ENCODE measurements around the gene PTPRK.

Gene PTPRK

DNA sequence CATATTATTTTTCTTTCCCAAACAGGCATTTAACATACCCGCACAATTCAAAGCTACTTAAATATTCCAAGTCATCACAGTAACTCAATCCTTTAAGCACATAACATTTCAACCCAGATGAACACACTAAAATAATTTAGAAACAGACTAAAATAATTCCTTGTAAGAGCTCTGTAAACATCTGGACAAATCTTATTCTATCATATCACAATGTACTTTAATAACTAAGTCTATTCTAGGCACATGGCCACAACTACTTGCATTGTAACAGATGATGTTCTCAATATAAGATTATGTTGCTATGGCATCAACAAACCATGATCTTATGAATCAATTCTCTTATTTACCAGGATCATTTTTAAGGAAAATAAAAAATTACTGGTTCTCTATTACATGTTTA is 496.4 kb downstream of the PTPRK start:
- Histone ChIP-seq H3K9me3 (replicated peaks; ENCODE audit: low read length) (no peaks in the 10 kb centered on the region), H3K4me2 (ENCODE audit: low read length) (no peak overlapping the region), H3K4me3 (ENCODE audit: low read length) (no peak overlapping the region), H3K36me3 (ENCODE audit: insufficient read depth, low read length) (no peaks in the 10 kb centered on the region), H3K4me1 (ENCODE audit: control insufficient read depth, insufficient read depth, low read length) (no peaks in the 10 kb centered on the region), H3K27me3 (ENCODE audit: control insufficient read depth, insufficient read depth, low read length) (no peaks in the 10 kb centered on the region), H3K9ac (ENCODE audit: low read depth, low read length) (no peak overlapping the region)

DNA sequence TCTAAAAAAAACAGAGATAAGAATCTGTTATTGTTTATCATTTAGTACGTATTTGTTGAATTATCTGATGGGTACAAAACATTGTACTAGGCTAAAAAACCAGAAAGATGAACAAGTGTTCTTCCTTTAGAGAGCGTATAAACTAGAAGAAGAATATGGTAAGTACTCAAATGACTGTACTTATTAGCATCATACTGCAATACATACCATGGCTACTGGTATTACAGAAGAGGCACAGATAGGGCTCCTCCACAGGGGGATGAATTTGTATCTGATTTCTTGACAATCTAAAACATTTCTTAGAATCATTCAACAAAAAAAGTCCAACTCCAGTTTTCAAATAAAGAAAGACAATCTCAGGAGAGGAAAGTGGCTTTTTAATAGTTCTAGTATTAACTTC is 501.6 kb downstream of the PTPRK start:
- Histone ChIP-seq H3K4me2 (ENCODE audit: low read length) (no peak overlapping the region), H3K4me3 (ENCODE audit: low read length) (no peak overlapping the region), H3K9me3 (replicated peaks; ENCODE audit: low read length) (no peaks in the 10 kb centered on the region), H3K9ac (ENCODE audit: low read depth, low read length) (no peak overlapping the region), H3K4me1 (ENCODE audit: control insufficient read depth, insufficient read depth, low read length) (no peaks in the 10 kb centered on the region), H3K27me3 (ENCODE audit: control insufficient read depth, insufficient read depth, low read length) (no peaks in the 10 kb centered on the region), H3K36me3 (ENCODE audit: insufficient read depth, low read length) (no peaks in the 10 kb centered on the region)

DNA sequence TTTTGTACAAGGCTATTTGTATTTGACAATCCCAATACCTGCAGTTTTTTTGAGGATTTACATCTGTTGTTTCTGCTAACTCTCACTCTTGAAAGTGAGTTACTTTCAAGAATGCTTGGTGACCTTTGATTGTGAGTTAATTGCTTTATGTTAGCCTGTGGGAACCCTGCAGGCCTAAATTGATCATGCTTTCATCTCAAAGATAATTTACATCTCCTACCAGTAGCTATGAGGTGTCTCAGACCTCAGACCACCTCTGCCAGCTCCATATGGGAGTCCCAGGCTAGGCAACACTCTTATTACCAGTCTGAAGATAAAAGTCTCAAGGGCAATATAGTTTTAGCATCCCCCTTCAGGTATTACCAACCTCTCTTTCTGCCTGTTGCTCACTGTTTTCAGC is 503.1 kb downstream of the PTPRK start:
- Histone ChIP-seq H3K4me1 (ENCODE audit: control insufficient read depth, insufficient read depth, low read length) (no peaks in the 10 kb centered on the region), H3K4me2 (ENCODE audit: low read length) (no peak overlapping the region), H3K9ac (ENCODE audit: low read depth, low read length) (no peak overlapping the region), H3K4me3 (ENCODE audit: low read length) (no peak overlapping the region), H3K9me3 (replicated peaks; ENCODE audit: low read length) (no peaks in the 10 kb centered on the region), H3K27me3 (ENCODE audit: control insufficient read depth, insufficient read depth, low read length) (no peaks in the 10 kb centered on the region), H3K36me3 (ENCODE audit: insufficient read depth, low read length) (no peaks in the 10 kb centered on the region)

DNA sequence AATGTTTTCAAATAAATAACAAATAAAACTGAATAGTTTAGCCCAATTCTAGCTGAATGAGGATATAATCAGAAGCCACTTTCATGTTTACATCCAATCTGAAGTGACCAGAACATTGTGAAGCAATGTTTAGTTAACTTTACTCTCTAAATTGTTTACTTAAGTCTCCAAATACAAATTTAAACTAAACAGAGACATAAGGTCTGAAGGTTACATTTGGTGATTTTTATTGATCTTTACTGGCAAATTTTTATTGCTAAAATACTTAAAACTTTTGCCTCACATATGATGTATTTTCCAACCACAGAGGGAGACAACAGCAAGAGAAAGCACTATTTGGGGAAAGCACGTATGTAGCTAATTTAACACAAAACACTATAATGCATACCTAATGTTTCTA is 512.7 kb downstream of the PTPRK start:
- H3K36me3 ChIP-seq (ENCODE audit: insufficient read depth, low read length), result peaks cover 7% of the 10 kb centered on the region
- no peak overlapping the region for H3K4me2 ChIP-seq (ENCODE audit: low read length)
- H3K9me3 ChIP-seq (replicated peaks; ENCODE audit: low read length), result no peaks in the 10 kb centered on the region
- H3K27me3 ChIP-seq (ENCODE audit: control insufficient read depth, insufficient read depth, low read length), result no peaks in the 10 kb centered on the region
- H3K4me1 ChIP-seq (ENCODE audit: control insufficient read depth, insufficient read depth, low read length), result no peaks in the 10 kb centered on the region
- no peak overlapping the region for H3K4me3 ChIP-seq (ENCODE audit: low read length)
- no peak overlapping the region for H3K9ac ChIP-seq (ENCODE audit: low read depth, low read length)

DNA sequence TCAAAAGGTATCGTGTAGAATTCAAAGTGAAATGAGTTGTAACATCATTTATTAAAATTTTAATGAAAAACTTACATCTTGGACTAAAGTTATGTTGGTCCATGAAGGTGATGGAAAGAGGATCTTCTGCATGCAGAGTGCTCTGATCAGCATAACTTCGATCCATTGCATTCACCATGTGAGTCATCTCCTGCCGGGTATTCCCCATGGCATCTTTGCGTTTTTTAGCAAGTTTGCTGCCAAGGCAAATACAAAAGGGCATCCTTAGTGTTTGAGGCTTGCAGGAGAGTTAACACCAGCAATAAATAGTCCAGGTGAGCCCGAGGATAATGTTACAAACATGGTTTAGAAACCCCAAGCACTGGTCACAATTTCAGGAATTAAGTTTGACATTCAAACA is 515.4 kb downstream of the PTPRK start:
- Histone ChIP-seq H3K36me3 (ENCODE audit: insufficient read depth, low read length) (peaks cover 7% of the 10 kb centered on the region), H3K9ac (ENCODE audit: low read depth, low read length) (no peak overlapping the region), H3K4me1 (ENCODE audit: control insufficient read depth, insufficient read depth, low read length) (no peaks in the 10 kb centered on the region), H3K4me3 (ENCODE audit: low read length) (no peak overlapping the region), H3K4me2 (ENCODE audit: low read length) (no peak overlapping the region), H3K9me3 (replicated peaks; ENCODE audit: low read length) (no peaks in the 10 kb centered on the region), H3K27me3 (ENCODE audit: control insufficient read depth, insufficient read depth, low read length) (no peaks in the 10 kb centered on the region)

DNA sequence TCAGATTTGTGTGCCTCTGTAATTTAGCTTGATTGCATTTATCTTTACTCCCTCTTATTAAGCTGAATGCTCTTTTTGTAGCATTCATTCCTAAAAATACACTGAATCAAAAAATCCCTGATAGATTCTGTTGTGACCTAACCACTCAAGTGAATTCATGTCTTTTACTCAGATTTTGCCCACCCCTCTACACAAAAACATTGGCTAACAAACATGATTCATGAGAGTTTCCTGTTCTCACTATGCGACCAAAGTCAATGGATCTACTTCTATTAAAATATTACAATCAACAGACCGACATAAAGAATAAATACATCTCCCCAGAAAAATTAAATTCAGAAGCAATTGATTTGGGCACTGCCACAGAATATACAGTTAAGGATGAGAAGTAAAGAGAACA is 520.0 kb downstream of the PTPRK start:
- Histone ChIP-seq H3K4me2 (ENCODE audit: low read length) (no peak overlapping the region), H3K9ac (ENCODE audit: low read depth, low read length) (no peak overlapping the region), H3K36me3 (ENCODE audit: insufficient read depth, low read length) (peaks cover 7% of the 10 kb centered on the region), H3K4me1 (ENCODE audit: control insufficient read depth, insufficient read depth, low read length) (no peaks in the 10 kb centered on the region), H3K9me3 (replicated peaks; ENCODE audit: low read length) (no peaks in the 10 kb centered on the region), H3K4me3 (ENCODE audit: low read length) (no peak overlapping the region), H3K27me3 (ENCODE audit: control insufficient read depth, insufficient read depth, low read length) (no peaks in the 10 kb centered on the region)

DNA sequence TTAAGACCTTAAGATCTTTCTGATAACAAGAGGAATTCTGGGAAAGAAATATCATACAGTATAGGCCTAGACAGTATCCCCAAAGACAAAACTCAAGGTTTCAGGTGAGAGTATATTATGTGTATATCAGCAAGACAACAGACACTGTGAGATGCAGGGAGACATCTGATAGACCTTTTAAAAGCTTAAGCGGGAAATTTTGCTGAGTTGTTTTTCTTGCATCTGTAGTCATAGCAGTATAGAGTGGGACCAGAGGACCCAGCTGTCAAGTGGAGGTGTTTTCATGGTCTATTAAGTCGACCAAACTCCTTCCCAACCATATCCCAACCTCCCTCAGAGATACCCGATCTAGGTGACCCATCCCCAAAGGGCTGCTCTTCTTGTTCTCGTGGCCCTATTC is 521.4 kb downstream of the PTPRK start:
- no peak overlapping the region for H3K4me2 ChIP-seq (ENCODE audit: low read length)
- no peaks in the 10 kb centered on the region for H3K36me3 ChIP-seq (ENCODE audit: insufficient read depth, low read length)
- H3K27me3 ChIP-seq (ENCODE audit: control insufficient read depth, insufficient read depth, low read length), result no peaks in the 10 kb centered on the region
- H3K9ac ChIP-seq (ENCODE audit: low read depth, low read length), result no peak overlapping the region
- no peak overlapping the region for H3K4me3 ChIP-seq (ENCODE audit: low read length)
- no peaks in the 10 kb centered on the region for H3K4me1 ChIP-seq (ENCODE audit: control insufficient read depth, insufficient read depth, low read length)
- no peaks in the 10 kb centered on the region for H3K9me3 ChIP-seq (replicated peaks; ENCODE audit: low read length)

DNA sequence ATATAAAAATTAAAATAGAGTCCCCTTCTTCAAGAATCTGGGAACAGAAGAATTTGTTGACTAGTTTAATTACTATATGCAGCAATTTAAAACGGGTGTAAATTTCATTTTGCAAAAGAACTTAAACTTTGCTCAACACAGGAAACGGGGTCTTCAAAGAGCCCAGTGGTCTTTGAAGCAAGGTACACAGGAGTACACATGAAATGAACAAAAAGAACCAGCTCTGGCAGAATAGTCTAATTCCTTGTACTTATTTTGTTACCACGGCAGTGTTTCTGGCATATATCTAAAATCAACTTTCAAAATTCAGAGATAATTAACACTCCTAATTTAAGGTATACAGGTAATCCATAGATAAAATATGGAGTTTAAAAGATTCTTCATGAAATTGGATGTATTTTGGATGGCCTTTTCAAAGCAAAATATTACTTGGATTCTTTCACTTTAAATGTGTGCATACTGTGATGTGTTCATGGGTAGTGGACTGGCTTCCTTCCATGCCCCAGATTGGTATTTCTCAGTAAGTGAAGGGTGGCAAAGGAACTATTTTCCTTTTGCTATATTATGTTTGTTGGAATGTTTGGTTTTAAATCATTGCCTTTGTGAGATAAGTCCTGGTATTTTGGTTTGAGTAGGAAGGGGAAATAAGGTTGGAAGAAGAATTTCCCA is 522.8 kb downstream of the PTPRK start:
- Histone ChIP-seq H3K27me3 (ENCODE audit: control insufficient read depth, insufficient read depth, low read length) (no peaks in the 10 kb centered on the region), H3K9ac (ENCODE audit: low read depth, low read length) (no peak overlapping the region)

DNA sequence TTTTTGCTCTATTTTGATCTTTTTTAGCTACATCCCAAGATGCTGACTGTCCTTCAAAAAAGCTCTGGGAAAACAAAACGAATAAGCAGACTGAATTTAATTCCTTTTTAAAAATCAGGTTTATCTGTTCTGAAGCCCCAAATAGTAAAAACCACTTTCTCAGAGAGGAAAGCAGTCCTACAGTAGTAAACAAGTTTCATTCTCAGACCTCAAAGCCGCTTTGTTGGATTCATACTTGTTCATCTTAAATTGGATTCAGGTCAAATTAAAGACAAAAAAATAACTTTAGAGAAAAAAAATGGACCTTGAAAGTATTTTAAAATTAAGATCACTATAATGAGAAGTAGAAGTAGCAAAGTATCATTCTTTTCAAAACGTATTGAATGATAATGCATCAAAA is 523.5 kb downstream of the PTPRK start:
- Histone ChIP-seq H3K9me3 (replicated peaks; ENCODE audit: low read length) (no peaks in the 10 kb centered on the region), H3K4me3 (ENCODE audit: low read length) (no peak overlapping the region), H3K4me1 (ENCODE audit: control insufficient read depth, insufficient read depth, low read length) (no peaks in the 10 kb centered on the region), H3K27me3 (ENCODE audit: control insufficient read depth, insufficient read depth, low read length) (no peaks in the 10 kb centered on the region), H3K36me3 (ENCODE audit: insufficient read depth, low read length) (no peaks in the 10 kb centered on the region), H3K9ac (ENCODE audit: low read depth, low read length) (no peak overlapping the region), H3K4me2 (ENCODE audit: low read length) (no peak overlapping the region)

More for the DNA sequence above, 522.8 kb downstream of the PTPRK start:
- Histone ChIP-seq H3K36me3 (ENCODE audit: insufficient read depth, low read length) (no peaks in the 10 kb centered on the region), H3K9me3 (replicated peaks; ENCODE audit: low read length) (no peaks in the 10 kb centered on the region), H3K4me2 (ENCODE audit: low read length) (no peak overlapping the region), H3K4me1 (ENCODE audit: control insufficient read depth, insufficient read depth, low read length) (no peaks in the 10 kb centered on the region), H3K4me3 (ENCODE audit: low read length) (no peak overlapping the region)

DNA sequence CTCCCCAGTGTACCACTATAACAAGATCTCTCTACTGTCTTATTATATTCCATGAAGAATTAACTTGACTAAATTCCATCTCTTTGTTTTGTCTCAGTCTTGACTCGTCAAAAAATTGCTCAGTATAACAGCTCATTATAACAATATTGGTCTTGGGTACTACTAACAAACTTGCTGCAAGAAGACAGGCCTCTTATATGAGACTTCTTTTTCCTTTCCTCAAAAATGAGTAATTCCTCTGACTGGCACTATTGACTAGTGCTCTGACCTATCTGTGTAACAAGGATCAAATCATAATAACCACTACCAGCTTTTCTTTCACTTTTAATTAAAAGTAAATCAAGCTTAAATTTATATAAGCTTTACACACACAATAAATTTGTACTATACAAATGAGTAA is 528.3 kb downstream of the PTPRK start:
- Histone ChIP-seq H3K4me1 (ENCODE audit: control insufficient read depth, insufficient read depth, low read length) (no peaks in the 10 kb centered on the region), H3K4me2 (ENCODE audit: low read length) (no peak overlapping the region), H3K9ac (ENCODE audit: low read depth, low read length) (no peak overlapping the region), H3K9me3 (replicated peaks; ENCODE audit: low read length) (no peaks in the 10 kb centered on the region), H3K27me3 (ENCODE audit: control insufficient read depth, insufficient read depth, low read length) (no peaks in the 10 kb centered on the region), H3K36me3 (ENCODE audit: insufficient read depth, low read length) (peaks cover 2% of the 10 kb centered on the region), H3K4me3 (ENCODE audit: low read length) (no peak overlapping the region)

DNA sequence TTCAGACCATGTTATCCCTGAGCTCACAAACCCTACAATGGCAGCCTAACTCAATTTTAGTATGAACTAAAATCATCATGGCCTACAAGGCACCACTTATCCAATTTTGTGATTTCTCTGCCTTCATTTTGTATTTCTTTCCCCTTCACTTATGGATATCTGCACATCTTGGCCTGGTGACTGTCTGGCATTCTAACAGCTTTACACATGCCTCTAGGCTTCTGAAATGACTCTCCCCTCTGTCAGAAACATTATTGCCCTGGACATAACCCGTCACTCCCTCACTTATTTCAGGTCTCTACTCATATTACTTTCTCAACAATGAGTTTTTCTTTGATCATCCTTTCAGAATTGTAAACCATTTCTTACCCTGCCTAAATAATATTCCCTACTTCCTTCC is 530.3 kb downstream of the PTPRK start:
- Histone ChIP-seq H3K4me1 (ENCODE audit: control insufficient read depth, insufficient read depth, low read length) (no peaks in the 10 kb centered on the region), H3K9me3 (replicated peaks; ENCODE audit: low read length) (no peaks in the 10 kb centered on the region), H3K27me3 (ENCODE audit: control insufficient read depth, insufficient read depth, low read length) (no peaks in the 10 kb centered on the region), H3K9ac (ENCODE audit: low read depth, low read length) (no peak overlapping the region), H3K4me3 (ENCODE audit: low read length) (no peak overlapping the region), H3K4me2 (ENCODE audit: low read length) (no peak overlapping the region), H3K36me3 (ENCODE audit: insufficient read depth, low read length) (peaks cover 2% of the 10 kb centered on the region)

DNA sequence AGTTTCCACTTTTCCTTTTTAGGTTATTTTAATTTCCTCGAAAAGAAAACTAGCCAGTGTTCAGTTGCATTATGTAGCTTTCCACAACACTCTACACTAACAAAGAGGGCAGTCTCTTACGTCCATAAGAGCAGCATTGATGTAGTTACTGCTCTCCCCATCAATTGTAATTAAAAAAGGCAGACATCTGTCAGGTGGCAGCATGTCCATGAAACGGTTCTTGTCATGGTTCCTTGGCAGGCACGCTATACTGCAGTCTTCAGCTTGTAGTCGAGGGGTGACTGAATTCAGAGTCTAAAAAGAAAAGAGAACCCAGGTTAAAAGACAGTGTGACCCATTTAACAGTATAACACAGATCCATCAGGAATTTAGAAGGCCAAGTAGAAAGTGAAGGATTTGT is 539.4 kb downstream of the PTPRK start:
- no peaks in the 10 kb centered on the region for H3K9me3 ChIP-seq (replicated peaks; ENCODE audit: low read length)

More for the DNA sequence above, 539.4 kb downstream of the PTPRK start:
- no peak overlapping the region for H3K4me3 ChIP-seq (ENCODE audit: low read length)
- no peaks in the 10 kb centered on the region for H3K27me3 ChIP-seq (ENCODE audit: control insufficient read depth, insufficient read depth, low read length)
- H3K9ac ChIP-seq (ENCODE audit: low read depth, low read length), result no peak overlapping the region
- H3K36me3 ChIP-seq (ENCODE audit: insufficient read depth, low read length), result peaks cover 48% of the 10 kb centered on the region
- H3K4me2 ChIP-seq (ENCODE audit: low read length), result no peak overlapping the region
- H3K4me1 ChIP-seq (ENCODE audit: control insufficient read depth, insufficient read depth, low read length), result no peaks in the 10 kb centered on the region
